HEK293T (cell line): Measurements from ENCODE around the gene TNIK.

ENCODE experiments used
- CTCF ChIA-PET: fragments of 350-600 bp; formaldehyde crosslinking; extraction: SDS; loops from one replicate; lab custom pipeline; 2021; ENCODE audit warnings: antibody characterized with exemption, inconsistent platforms; lab: Yijun Ruan, JAX
- POLR2A ChIA-PET: fragments of 350-600 bp; formaldehyde crosslinking; extraction: SDS; loops from one replicate; lab custom pipeline; 2020; ENCODE audit warnings: antibody characterized with exemption, inconsistent platforms; lab: Yijun Ruan, JAX
- DNase-seq: peaks from one replicate; pipeline ENCODE4 v3.0.0; 2012; ENCODE audit warnings: mixed read lengths; ENCODE audit errors: extremely low spot score
- ARNT ChIP-seq: fragments of 450-650 bp; IDR thresholded peaks from 2 replicates; pipeline ENCODE4 v1.6.1; 2017; ENCODE audit warnings: mild to moderate bottlenecking
- BHLHE40 ChIP-seq: fragments of 450-650 bp; IDR thresholded peaks from 2 replicates; pipeline ENCODE4 v1.6.1; 2016; ENCODE audit warnings: mild to moderate bottlenecking, moderate library complexity, borderline replicate concordance
- CTBP1 ChIP-seq: fragments of 450-650 bp; IDR thresholded peaks from 2 replicates; pipeline ENCODE4 v1.6.1; 2016; ENCODE audit warnings: borderline replicate concordance
- ELF4 ChIP-seq: fragments of 450-650 bp; IDR thresholded peaks from 2 replicates; pipeline ENCODE4 v1.6.1; 2017; ENCODE audit warnings: antibody characterized with exemption
- FOXA1 ChIP-seq: fragments of 450-650 bp; IDR thresholded peaks from 2 replicates; pipeline ENCODE4 v1.6.1; 2016; ENCODE audit warnings: mild to moderate bottlenecking
- FOXK2 ChIP-seq: fragments of 450-650 bp; IDR thresholded peaks from 2 replicates; pipeline ENCODE4 v1.6.1; 2016; ENCODE audit warnings: mild to moderate bottlenecking
- FOXM1 ChIP-seq: fragments of 450-650 bp; IDR thresholded peaks from 2 replicates; pipeline ENCODE4 v1.6.1; 2017; ENCODE audit warnings: mild to moderate bottlenecking, borderline replicate concordance
- HDGF ChIP-seq: fragments of 450-650 bp; IDR thresholded peaks from 2 replicates; pipeline ENCODE4 v1.6.1; 2017; ENCODE audit warnings: antibody characterized with exemption, borderline replicate concordance
- L3MBTL2 ChIP-seq: fragments of 450-650 bp; conservative IDR thresholded peaks from 2 replicates; pipeline ENCODE4 v1.6.1; 2016; ENCODE audit warnings: mild to moderate bottlenecking
- LEF1 ChIP-seq: fragments of 450-650 bp; IDR thresholded peaks from 2 replicates; pipeline ENCODE4 v1.6.1; 2017; ENCODE audit warnings: mild to moderate bottlenecking, borderline replicate concordance
- NFRKB ChIP-seq: fragments of 450-650 bp; IDR thresholded peaks from 2 replicates; pipeline ENCODE4 v1.6.1; 2016; ENCODE audit warnings: mild to moderate bottlenecking, moderate library complexity
- SP1 ChIP-seq: fragments of 450-650 bp; IDR thresholded peaks from 2 replicates; pipeline ENCODE4 v1.6.1; 2017
- SUZ12 ChIP-seq: fragments of 450-650 bp; IDR thresholded peaks from 2 replicates; pipeline ENCODE4 v1.6.1; 2016; ENCODE audit warnings: mild to moderate bottlenecking
- TARDBP ChIP-seq: fragments of 450-650 bp; IDR thresholded peaks from 2 replicates; pipeline ENCODE4 v1.6.1; 2016
- ZNF384 ChIP-seq: fragments of 450-650 bp; IDR thresholded peaks from 2 replicates; pipeline ENCODE4 v1.6.1; 2016
- TF ChIP-seq, protein P1 (sequence below): fragments of 450-650 bp; IDR thresholded peaks from 2 replicates; pipeline ENCODE4 v1.6.1; 2016

The TNIK gene

DNA sequence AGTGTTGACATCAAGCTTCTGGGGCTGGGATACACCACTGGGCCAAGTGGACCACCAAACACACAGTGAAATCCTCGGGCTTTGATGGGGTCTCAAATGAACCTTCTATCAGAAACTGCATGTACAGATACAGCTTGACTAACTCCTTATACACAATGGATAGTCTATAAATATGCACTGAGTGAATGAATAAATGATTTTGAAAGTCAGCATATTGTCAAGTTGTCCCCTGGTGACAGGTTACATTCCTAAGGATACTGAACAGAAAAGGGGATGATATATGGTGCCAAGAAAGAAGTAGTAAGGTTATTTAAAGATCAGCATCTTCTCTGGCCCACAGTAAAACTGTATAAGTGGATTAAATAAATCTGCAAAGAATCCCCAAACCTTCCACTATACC is 274.2 kb downstream of the TNIK start:
- ChIA-PET CTCF (no interaction called here), POLR2A (no interaction called here)
- TF ChIP-seq FOXA1: no peak
- no peak for TF ChIP-seq ZNF384
- no peak for TF ChIP-seq CTBP1
- TF ChIP-seq FOXK2: no peak
- no peak for TF ChIP-seq L3MBTL2
- no peak for TF ChIP-seq ARNT
- TF ChIP-seq TARDBP: no peak
- TF ChIP-seq, protein P1, sequence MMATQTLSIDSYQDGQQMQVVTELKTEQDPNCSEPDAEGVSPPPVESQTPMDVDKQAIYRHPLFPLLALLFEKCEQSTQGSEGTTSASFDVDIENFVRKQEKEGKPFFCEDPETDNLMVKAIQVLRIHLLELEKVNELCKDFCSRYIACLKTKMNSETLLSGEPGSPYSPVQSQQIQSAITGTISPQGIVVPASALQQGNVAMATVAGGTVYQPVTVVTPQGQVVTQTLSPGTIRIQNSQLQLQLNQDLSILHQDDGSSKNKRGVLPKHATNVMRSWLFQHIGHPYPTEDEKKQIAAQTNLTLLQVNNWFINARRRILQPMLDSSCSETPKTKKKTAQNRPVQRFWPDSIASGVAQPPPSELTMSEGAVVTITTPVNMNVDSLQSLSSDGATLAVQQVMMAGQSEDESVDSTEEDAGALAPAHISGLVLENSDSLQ: no peak
- no peak for TF ChIP-seq HDGF
- TF ChIP-seq FOXM1: no peak
- no peak for TF ChIP-seq SUZ12
- TF ChIP-seq NFRKB: no peak
- no peak for DNase-seq

DNA sequence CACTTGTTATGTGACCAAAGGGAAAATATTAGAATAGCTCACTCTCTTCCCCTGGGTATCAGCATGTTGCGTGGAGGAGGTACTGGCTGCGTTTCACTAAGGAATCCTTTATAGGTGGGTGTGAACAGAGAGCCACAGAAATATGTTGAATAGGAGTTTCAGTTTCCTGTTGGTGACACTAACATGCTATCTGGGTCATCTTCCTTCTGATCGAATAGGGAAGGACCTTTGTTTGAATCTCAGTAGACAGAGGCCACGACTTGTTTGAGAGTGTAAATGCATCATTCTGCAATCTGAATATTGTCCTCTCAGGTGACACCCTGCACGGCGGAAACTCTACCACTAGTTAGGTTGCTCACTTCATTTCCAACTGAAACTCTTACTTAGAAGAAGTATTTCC is 275.8 kb downstream of the TNIK start:
- CTCF ChIA-PET: no interaction called here
- TF ChIP-seq SP1 (no peak), L3MBTL2 (no peak), BHLHE40 (no peak), NFRKB (no peak), FOXK2 (no peak), TARDBP (no peak)
- TF ChIP-seq, protein P1: no peak
- no peak for DNase-seq
- POLR2A ChIA-PET: no interaction called here

DNA sequence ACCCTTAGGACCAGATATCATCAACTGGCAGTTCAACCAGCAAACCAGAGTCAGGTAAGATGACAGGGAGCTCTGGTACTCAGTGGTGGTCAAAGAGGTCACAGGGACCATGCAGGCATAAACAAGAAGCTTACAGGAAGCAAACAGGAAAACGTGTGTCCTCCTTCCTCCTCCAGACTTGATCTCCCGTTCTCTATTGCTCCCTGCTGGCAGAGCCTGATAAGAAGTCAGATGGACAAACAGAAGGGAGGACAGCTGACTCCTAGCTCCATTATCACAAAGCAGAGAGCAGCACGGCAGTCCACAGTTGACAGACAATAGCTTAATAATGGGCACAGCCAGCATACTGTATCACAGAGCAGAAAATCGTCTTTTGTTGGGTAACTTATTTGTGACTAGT is 277.2 kb downstream of the TNIK start:
- no peak for DNase-seq
- ChIA-PET CTCF (interaction anchor here (0.7 to 0.8 kb wide), 2 partner anchors 284 to 429 kb away, joined by 3 to 4 read pairs; no protein-coding TSS in a partner anchor), POLR2A (no interaction called here)
- no peak for TF ChIP-seq TARDBP
- no peak for TF ChIP-seq L3MBTL2
- TF ChIP-seq FOXK2: no peak
- no peak for TF ChIP-seq LEF1
- no peak for TF ChIP-seq SP1
- TF ChIP-seq FOXM1: no peak
- TF ChIP-seq FOXA1: no peak
- TF ChIP-seq HDGF: no peak
- TF ChIP-seq ELF4: no peak
- TF ChIP-seq CTBP1: no peak
- no peak for TF ChIP-seq SUZ12
- TF ChIP-seq BHLHE40: no peak

DNA sequence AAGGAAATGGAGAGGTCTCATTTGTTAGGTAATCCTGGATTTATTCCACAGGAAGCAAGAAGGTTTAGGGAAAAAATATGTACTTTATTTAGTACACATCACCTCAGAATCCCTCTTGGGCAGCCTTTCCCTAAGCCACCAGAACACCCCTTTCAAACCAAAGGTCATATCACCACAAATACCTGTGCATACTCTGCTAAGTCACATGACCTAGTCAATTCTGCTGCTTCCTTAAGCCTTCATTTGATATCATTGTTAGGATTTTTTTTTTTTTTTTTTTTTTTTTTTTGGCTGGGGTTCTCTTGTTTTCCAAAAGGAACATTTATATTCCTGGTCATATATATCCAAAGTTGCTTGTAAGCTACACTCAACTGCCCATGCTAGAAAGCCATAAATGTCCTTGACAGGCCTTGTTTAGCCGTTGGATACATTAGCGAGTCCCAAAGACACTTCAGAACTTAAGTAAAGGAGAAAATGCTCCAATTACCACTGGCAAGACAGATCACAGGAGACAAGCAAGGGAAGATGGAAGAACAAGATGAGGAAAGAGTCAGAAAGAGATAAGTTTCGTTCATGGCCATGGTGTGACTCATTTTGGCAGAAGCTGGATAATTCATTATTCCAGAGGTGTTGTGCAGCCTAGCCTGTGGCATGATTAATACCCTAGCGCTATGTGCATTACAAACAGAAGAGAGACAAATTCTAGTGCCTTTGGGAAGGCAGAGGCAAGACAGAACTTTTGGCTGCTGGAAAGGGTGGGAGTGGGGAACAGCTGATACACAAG is 278.1 kb downstream of the TNIK start:
- TF ChIP-seq HDGF: no peak
- no peak for TF ChIP-seq BHLHE40
- no peak for TF ChIP-seq ARNT
- TF ChIP-seq FOXA1: no peak
- TF ChIP-seq SP1: no peak
- TF ChIP-seq TARDBP: no peak
- no peak for TF ChIP-seq LEF1
- no peak for TF ChIP-seq FOXK2
- no peak for TF ChIP-seq ZNF384
- no peak for TF ChIP-seq NFRKB
- TF ChIP-seq, protein P1: no peak
- no peak for TF ChIP-seq SUZ12
- ChIA-PET POLR2A (no interaction called here), CTCF (no interaction called here)
- no peak for DNase-seq

DNA sequence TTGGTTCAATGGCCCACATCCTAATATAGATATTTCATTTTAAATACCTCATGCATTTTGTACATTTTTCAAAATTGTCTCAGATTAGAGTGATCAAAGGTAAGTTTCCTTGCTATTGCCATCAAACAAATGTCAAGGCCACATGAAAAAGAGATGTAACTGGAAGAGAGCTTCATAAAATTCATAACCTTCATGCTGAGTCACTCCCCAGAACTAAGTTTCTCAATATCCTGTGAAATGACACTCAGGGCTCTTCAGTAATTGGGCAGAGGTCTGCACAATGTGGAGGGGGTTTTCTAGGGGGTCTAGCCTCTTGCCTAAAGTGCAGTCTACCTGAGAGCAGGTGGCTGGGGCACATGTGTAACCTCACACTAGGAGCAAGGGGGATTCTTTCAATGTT is 281.5 kb downstream of the TNIK start:
- POLR2A ChIA-PET: no interaction called here
- TF ChIP-seq CTBP1 (no peak), FOXK2 (no peak), NFRKB (no peak), FOXA1 (no peak), ZNF384 (no peak), ELF4 (no peak), FOXM1 (no peak)
- CTCF ChIA-PET: no interaction called here
- no peak for DNase-seq

DNA sequence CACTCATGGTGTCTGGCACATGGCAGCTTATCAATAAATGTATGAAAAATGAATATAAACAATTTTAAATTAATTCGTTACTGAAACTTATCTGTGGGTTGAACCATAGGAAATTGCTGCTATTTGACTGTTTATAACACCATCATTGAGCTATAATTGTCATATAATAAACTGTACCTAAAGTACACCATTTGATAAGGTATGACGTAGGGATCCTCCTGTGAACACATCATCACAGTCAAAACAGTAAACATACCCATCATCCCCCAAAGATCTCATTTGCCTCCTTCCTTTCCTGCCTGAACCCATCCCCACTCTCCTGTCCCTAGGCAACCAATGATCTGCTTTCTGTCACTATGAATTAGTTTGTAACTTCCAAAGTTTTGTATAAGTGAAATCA is 282.7 kb downstream of the TNIK start:
- ChIA-PET CTCF (no interaction called here), POLR2A (no interaction called here)
- TF ChIP-seq FOXM1 (no peak), FOXA1 (no peak), BHLHE40 (no peak), ZNF384 (no peak), LEF1 (no peak), L3MBTL2 (no peak)
- no peak for DNase-seq
